A673 (cell line): ENCODE measurements around the gene WNK2.
"Not testable (repeated sequence)": the region's sequence is repeated elsewhere in the genome, so short reads cannot be mapped to it uniquely, and the experiment has no call there.

ENCODE experiments used
- CTCF ChIP-seq: fragments of 300-800, 200-600 bp; sonication (generic); conservative IDR thresholded peaks from 2 replicates; pipeline ENCODE4 v1.5.1; 2017; ENCODE audit warnings: low read depth, mild to moderate bottlenecking, antibody characterized with exemption, low read length, moderate library complexity, mixed read lengths
- EZH2 ChIP-seq: fragments of 200-600 bp; sonication (generic); IDR thresholded peaks from 2 replicates; pipeline ENCODE4 v1.6.1; 2017; ENCODE audit warnings: borderline replicate concordance, low read depth, mild to moderate bottlenecking, mixed read lengths, antibody characterized with exemption, low read length; ENCODE audit not compliant: poor library complexity, severe bottlenecking

- TF ChIP-seq CTCF, EZH2: not testable (repeated sequence)
Measured at GRCh38 chr9:93338196-93338595, 154.3 kb downstream of the WNK2 start.
